Measurements from ENCODE around the gene QTRT2. TPM values are rescaled to one million over a fixed set of nuclear protein-coding genes. Genes with fewer than 3 reads are reported as not detected.

QTRT2 gene
- total RNA-seq, 4 donors from 2014 or later: 3.3 to 7.1 (median 6.9) TPM

GRCh38 chr3:114020907-114021306 lies 35.6 kb upstream of the QTRT2 start:
- TF ChIP-seq POLR2A (IDR thresholded peaks at IDR 0.05) (no peak), CTCF (IDR thresholded peaks at IDR 0.05 in 4 of 5, conservative IDR thresholded peaks at IDR 0.05 in 1 of 5) (no peak)
- no peak overlapping the region for H3K27ac ChIP-seq
- intact Hi-C loops (cut with DNase I; ENCODE audit: low total_unique reads): no loop called here

DNA sequence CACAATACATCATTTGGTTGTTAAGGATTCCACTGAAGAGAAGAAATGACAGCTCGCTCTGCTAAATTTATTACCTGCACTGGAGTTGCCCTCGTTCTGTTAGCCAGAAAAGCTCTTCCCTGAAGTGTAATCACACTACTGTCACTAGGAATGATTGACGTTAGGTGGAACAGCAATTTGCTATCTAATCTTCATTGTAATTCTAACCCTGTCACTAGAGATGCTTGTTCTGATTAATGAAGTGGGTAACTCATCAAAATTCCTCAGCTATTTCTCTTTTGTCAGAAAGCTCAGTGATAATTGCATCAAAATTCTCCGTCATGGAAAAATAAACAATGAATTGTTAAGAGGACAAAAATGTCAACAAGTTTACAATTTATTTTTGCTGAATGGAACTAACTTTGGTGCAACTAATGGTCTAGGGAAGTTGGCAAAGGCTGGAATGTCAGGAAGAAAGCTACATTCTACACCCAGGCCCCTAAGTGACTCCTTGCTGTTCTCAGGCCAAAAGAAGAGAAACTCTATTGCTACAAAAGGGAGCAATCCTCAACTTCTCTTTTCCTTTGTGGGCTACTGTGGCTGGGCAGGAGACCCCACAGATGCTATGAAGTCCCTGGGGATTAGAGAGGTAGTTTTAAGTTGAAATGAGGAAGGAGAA lies 34.3 kb upstream of the QTRT2 start:
- H3K27me3 ChIP-seq: no peaks in the 10 kb centered on the region
- ATAC-seq: no peak

More at GRCh38 chr3:114020907-114021306, 35.6 kb upstream of the QTRT2 start:
- Histone ChIP-seq H3K4me3 (no peak overlapping the region), H3K27me3 (no peaks in the 10 kb centered on the region), H3K36me3 (no peaks in the 10 kb centered on the region), H3K9me3 (no peaks in the 10 kb centered on the region), H3K4me1 (no peaks in the 10 kb centered on the region)
- in situ Hi-C loops (cut with MboI; ENCODE audit: low sequenced_read_pairs in 4 of 4): no loop called here
- ATAC-seq (no peak), DNase-seq (no peak)

GRCh38 chr3:114025451-114025850 lies 31.1 kb upstream of the QTRT2 start:
- Histone ChIP-seq H3K4me1 (no peaks in the 10 kb centered on the region), H3K27ac (no peak overlapping the region), H3K9me3 (no peaks in the 10 kb centered on the region), H3K27me3 (no peaks in the 10 kb centered on the region), H3K36me3 (no peaks in the 10 kb centered on the region), H3K4me3 (no peak overlapping the region)
- intact Hi-C loops (cut with DNase I; ENCODE audit: low total_unique reads): no loop called here
- in situ Hi-C loops (cut with MboI; ENCODE audit: low sequenced_read_pairs in 4 of 4): no loop called here
- TF ChIP-seq POLR2A (IDR thresholded peaks at IDR 0.05) (no peak), CTCF (IDR thresholded peaks at IDR 0.05 in 4 of 5, conservative IDR thresholded peaks at IDR 0.05 in 1 of 5) (no peak)
- DNase-seq: no peak
- no peak for ATAC-seq

More for the DNA sequence above, 34.3 kb upstream of the QTRT2 start:
- TF ChIP-seq POLR2A (IDR thresholded peaks at IDR 0.05) (no peak), CTCF (IDR thresholded peaks at IDR 0.05 in 4 of 5, conservative IDR thresholded peaks at IDR 0.05 in 1 of 5) (no peak)
- no peak overlapping the region for H3K4me3 ChIP-seq
- H3K9me3 ChIP-seq: no peaks in the 10 kb centered on the region
- DNase-seq: no peak
- no peak overlapping the region for H3K27ac ChIP-seq
- intact Hi-C loops (cut with DNase I; ENCODE audit: low total_unique reads): no loop called here
- no peaks in the 10 kb centered on the region for H3K36me3 ChIP-seq
- H3K4me1 ChIP-seq: no peaks in the 10 kb centered on the region
- in situ Hi-C loops (cut with MboI; ENCODE audit: low sequenced_read_pairs in 4 of 4): no loop called here

- in situ Hi-C loops (cut with MboI; ENCODE audit: low sequenced_read_pairs in 4 of 4): no loop called here
Observed at GRCh38 chr3:114026331-114026730, 30.2 kb upstream of the QTRT2 start.

More at GRCh38 chr3:114026331-114026730, 30.2 kb upstream of the QTRT2 start:
- no peaks in the 10 kb centered on the region for H3K27me3 ChIP-seq
- intact Hi-C loops (cut with DNase I; ENCODE audit: low total_unique reads): no loop called here
- no peak overlapping the region for H3K4me3 ChIP-seq
- no peaks in the 10 kb centered on the region for H3K9me3 ChIP-seq
- ATAC-seq (no peak), DNase-seq (no peak)
- H3K27ac ChIP-seq: no peak overlapping the region
- H3K36me3 ChIP-seq: no peaks in the 10 kb centered on the region
- H3K4me1 ChIP-seq: no peaks in the 10 kb centered on the region
- TF ChIP-seq CTCF (IDR thresholded peaks at IDR 0.05 in 4 of 5, conservative IDR thresholded peaks at IDR 0.05 in 1 of 5) (no peak), POLR2A (IDR thresholded peaks at IDR 0.05) (no peak)
